Right renal pelvis (tissue), 4 donors: ENCODE data around the gene NINL. TPM values are rescaled to one million over a fixed set of nuclear protein-coding genes. Genes with fewer than 3 reads are reported as not detected.
"Not testable (repeated sequence)": the region's sequence is repeated elsewhere in the genome, so short reads cannot be mapped to it uniquely, and the experiment has no call there.

Experiments
- DNase-seq, 4 donors: peaks; one replicate each; pipeline ENCODE4 v3.0.0-alpha.2; 2013; ENCODE audit warnings: low read depth in 4 of 4, low spot score in 3 of 4, missing footprints in 1 of 4
- polyA plus RNA-seq, 4 donors: library from polyadenylated mRNA; unstranded; fragments of 120-200 nt; gene quantifications; one replicate each; pipeline ENCODE4 v1.2.1, GENCODE V29; 2013; ENCODE audit not compliant: insufficient read length in 4 of 4

NINL gene
- polyA plus RNA-seq = 10 to 100 TPM; 35.5 to 45.0 (median 40.0) TPM

DNA sequence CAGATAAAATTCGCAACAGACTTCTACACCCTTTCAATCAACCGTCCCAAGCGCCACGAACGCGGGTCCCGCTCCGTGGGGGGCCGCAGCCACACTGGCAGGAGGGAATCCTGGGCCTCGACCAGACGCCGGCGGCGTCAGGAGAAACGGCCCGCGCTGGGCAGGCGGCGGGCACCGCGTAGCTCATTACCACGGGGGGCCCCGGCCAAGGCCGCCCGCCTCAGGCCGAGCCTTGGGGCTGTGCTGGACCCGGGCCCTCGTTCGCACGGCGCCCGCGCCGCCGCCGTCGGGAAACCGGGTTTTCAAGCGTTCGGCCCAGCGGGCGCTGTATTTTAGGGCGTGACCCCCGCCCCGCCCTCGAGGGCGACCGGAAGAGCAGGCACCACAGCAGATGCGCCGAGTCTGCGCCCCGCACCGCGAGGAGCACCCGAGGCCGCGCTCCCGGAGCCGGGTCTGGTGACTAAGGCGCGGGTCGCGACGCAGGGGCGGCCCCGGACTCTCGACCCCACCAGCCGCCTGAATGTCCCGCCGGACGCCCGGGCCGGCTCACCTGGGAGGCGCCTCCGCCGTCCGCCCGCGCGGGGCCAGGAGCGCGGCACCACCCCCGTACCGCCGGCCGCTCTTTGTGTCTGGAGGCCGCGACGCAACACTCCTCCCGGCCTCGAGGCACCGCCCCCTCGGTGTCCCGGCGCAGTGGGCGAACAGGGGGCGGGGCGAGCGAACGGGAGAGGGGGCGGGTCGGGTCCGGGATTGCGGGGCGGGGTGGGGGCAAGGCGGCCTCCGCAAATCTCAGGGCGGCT lies at the start of gene NINL:
Gene NINL, minus strand, starts transcription at position 627 of the 800 bp plus-strand sequence. CDS start 58,944 bp downstream, outside the sequence.
- peak; percentile 38 to 56 (median 52) for DNase-seq

DNA sequence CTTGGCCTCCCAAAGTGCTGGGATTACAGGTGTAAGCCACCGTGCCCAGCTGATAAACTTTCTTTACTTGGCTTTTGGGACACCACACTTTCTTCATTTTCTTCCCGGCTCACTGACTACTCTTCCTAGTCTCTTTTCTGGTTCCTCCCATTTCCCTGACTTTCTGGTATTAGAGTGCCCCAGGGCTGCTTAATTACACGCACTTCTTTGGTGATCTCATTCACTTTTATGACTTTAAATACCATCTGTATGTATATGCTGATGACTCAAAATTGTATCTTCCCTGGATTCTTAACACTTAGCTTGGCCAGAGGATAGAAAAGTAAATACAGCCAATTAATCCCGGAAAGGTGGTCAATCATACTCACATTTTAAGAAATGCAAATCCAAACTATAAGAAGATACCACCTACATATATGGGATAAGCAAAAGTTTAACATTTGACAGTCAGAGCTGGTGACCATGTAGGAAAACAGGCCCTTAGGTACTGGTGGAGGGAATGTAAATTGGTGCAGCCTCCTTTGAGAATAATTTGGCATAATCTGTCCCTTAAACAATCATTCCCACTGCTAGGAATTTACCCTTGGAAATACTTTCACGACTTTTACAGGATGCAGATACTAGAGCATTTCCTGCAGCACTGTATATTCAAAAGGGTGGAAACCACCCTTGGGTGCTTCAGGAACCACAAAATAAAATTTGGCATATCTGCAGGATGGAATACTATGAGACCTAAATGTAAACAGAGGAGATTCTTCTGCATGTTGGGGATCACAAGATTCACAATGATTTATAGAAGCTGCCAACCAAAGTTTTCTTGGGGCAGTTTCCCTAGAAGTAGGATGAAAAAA lies 47.8 kb upstream of the NINL start:
- no peak for DNase-seq

DNA sequence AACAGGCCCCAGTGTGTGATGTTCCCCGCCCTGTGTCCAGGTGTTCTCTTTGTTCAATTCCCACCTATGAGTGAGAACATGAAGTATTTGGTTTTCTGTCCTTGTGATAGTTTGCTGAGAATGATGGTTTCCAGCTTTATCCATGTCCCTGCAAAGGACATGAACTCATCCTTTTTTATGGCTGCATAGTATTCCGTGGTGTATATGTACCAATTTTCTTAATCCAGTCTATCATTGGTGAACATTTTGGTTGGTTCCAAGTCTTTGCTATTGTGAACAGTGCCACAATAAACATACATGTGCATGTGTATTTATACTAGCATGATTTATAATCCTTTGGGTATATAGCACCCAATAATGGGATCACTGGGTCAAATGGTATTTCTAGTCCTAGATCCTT lies 45.3 kb upstream of the NINL start:
- not testable (repeated sequence) for DNase-seq

DNA sequence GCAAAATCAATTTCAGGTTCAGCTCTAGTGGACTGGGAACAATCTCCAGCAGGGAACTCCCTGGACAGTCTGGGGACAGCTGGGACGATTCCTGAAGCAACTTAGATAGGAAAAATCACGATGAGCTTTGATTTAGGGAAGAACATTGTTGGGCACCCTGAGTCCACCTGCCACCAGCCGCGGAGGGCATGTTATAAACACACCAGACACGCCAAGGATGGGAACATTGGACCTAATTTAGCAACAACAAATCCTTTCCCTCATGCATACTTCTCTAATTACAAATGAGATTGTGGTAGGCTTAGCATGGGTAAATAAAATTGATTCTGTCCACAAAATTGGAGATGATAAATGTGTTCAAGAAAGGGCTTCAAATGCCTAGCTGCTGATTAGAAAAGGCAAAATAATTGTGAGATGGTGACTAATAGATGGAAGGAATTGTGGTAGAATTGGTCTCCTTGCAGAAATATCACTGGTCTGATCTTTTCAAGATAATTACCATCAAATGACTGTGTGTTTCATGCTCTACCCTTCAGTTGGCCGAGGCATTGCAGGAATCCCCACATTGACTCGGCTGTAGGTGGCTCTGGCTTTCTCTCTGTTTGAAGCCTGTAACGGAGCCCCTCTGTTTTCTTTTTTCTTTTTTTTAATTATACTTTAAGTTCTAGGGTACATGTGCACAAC lies 44.6 kb upstream of the NINL start:
- DNase-seq = no peak

DNA sequence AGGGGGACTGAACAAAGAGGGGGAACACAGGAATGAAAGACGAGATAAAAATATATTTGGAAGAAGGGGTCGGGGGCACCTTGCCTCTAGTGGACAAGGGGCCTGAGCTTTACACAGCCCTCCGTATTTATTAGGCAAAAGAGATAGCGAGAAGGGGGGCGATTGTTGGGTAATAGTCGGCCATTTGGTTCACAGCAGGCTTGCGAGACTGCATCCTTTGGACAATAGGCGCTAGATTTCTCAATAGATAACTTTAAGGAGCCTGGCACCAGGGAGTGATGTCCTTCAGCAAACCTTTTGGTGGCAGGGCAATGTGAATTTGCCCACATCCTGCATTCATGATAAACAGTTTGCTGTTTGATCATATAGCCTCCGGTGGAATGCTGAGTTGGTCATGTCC lies 41.4 kb upstream of the NINL start:
- DNase-seq = no peak

DNA sequence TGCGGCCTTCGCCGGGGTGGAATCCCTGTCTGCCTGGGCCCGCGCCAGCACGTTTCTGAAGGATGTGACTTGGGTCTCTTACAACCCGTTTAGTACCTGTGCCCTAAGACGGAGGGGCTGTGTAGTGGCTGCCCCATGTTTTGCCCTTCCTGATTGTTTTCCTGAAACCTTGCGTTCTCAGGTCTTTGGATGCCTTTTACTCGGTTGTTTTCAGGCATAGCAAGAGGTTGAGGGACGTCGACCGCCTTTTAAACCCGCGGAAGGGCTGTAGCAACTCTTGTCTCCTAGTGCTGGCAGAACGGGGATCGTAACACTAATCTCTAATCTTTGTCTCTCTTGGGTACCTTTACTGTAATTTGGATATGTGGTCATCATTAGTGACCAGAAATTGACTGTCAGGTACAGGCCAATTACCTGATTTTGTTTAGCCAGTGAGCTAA lies 39.2 kb upstream of the NINL start:
- DNase-seq = peak in 1 of 4 donors; percentile 10

DNA sequence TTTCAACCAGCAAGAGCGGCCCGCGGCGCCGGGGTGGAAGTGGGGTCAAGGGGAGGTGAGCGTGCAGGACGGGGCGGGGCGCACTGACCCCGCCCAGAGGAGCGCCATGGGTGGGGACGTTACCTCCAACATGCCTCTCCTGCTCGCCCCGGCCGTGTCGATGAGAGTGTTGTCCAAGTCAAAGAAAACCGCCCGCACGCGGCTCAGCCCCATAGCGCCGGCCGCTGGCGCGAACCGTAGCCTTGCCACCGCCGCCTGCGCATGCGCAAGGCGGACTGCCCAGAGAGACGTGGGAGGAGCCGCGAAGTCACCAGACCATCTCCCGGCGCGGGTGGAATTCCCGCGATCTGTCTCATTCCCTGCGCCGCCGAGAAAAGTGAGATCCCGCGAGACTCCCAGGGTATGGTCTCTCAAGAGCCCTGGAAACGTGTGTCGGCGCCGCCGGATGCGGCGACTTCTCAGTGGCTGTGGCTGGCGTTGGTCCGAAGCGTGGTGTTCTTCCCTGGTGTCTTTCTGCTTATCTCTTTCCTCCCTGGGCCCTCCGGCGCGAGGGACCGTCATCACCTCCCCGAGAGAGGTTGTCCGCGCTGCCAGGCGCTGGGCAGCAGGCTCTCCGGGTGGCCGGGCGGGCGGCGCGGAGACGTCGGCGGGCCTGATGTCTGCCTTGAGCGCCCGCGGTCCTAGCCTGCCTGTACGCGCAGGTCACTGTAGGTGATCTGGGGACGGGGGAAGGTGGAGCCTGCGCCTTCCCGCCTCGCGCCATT lies 38.6 kb upstream of the NINL start, which contains the start of gene NANP:
Gene NANP, minus strand, starts transcription at position 279 of the 764 bp plus-strand sequence. Its CDS starts 66 bp downstream, at position 213.
- DNase-seq = peak; percentile 92 to 96 (median 95)

DNA sequence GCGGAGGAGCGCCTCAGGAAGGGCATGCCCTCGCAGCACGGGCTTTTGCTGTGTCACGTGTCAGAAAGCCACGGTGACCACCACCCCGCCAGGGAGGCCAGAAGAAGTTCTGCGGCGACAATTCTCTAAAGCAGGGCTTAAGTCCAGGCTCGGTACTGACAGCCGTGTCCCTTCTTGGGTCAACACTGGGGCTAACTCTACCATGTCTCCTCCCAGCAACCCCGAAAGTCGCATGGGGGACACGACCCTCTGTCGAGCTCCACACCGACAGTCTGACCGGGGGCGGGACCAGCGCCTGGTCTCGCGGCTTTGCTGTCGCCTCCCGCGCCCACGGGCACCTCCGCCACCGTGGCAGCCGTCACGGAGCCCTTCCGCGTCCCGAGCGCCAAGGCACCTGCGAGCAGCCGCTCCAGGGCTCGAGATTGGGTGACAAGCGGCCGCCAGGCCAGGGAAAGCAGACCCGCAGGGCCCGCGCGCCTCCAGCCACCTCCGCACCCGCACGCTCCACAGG lies 37.9 kb upstream of the NINL start:
- peak in 3 of 4 donors; percentile 10 to 30 (median 28) for DNase-seq

DNA sequence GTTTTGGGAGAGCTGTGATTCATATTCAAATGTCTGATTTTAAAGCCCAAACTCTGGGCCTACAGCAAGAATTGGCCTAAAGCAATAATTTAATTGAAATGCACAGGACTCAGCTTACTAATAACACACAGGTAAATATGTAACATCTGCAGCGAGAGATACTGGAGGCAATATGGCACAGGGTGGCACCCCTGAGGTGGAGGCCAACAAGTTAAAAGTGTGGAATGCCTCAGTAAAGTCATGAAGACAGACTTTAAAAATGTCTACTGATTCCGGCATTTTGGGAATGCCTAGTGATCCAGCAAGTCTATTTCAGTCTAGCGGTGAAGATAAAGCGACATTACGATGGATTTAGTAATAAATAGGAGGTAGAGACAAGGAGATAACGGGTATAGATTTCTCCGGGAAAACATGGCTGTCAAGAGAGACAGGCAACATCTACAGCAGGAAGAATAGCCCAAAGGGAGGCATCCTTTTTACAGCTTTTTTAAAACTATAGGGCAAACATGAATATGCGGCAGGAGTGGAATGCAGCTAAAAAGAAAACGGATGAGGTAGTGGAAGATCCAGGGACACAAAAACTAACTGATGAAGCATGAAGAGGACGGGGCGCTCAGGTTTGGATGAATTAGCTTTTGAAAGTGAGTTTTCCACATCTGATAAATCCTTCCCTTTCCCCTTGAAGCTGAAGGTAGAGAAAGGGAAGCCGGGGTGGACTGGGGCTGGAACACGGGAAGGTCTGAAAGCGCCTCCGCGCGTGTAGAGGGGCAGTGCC lies 37.3 kb upstream of the NINL start:
- DNase-seq = peak in 2 of 4 donors; percentile 6 to 28

DNA sequence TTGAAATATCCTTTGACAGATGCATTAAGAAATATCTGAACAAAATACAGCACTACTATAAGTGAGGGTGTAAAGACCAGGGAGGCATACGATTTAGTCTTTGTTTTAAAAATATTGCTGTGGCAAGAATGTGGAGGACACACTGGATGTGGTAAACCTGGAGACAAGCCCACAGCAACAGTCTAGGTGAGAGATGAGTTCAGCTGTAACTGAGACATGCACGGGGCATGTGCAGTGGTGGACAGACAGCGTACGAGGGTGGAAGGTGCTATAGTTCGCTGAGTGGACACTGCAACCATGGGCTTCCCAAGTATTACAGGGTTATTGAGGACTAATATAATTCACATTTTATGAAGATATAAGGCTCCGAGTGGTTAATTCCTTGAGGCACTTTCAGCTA lies 36.7 kb upstream of the NINL start:
- no peak for DNase-seq

DNA sequence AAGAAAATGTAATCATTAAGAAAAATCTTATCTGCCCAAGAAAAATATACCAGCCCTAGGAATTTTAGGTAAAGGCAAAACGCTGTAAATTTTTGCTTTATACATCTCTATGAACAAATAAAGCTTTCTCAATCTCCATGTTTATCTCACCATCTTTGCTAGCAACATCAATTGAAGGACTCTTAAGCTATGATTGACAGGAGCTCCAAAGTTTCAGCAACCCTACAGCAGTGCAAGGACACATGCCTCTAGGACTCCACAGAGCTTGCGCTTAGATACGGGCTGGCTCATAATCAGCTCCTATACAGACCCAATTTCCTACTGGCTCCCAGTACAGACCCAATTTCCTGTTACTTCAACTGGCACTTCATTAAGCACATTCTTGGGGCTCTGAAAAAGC lies 34.2 kb upstream of the NINL start:
- no peak for DNase-seq

DNA sequence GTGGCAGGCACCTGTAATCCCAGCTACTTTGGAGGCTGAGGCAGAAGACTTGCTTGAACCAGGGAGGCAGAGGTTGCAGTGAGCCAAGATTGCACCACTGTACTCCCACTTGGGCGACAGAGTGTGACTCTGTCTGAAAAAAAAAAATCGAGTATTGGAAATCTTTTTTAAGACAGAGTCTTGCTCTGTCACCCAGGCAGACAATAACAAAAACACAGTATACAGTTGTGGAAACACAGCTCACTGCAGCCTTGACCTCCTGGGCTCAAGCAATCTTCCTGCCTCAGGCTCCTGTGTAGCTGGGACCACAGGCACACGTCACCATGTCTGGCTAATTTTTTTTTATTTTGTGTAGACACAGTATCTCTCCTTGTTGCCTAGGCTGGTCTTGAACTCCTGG lies 23.4 kb upstream of the NINL start:
- DNase-seq = no peak

DNA sequence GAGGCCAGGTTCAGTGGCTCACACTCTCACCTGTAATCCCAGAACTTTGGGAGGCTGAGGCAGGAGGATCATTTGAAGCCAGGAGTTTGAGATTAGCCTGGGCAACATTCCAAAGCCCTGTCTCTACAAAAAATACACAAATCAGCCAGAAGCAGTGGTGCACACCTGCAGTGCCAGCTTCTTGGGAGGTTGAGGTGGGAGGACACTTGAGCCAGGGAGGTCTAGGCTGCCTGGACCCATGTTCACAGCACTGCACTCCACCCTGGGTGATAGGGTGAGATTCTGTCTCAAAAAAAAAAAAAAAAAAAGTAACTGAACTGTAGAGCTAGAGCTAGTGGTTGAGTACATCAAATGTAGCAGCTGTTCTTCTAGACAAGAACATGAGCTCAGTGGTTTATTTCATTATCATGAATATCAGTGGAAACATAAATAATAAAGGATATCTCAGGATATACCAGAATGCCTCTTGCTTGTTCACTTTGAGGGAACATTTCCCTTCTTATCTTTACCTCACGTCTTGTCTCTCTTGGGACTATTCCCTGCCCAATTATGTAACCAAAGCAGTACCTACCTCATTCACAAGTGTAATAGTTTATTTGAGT lies 20.9 kb upstream of the NINL start:
- DNase-seq = no peak

DNA sequence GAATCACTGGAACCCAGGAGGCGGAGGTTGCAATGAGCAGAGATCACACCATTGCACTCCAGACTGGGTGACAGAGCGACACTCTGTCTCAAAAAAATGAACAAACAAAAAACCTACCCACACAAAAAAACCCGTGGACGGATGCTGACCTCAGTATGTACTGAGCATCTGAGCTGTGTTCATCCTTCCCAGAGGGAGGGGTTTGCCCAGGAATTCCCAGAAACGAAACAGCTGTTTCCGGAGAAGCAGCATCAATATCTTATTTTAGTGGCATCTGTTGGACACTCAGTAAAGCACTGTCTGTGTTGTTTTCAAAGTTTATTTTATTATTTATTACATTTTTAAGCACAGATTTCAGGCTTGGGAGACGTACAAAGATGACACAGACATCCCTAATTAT lies 19.8 kb upstream of the NINL start:
- no peak for DNase-seq

DNA sequence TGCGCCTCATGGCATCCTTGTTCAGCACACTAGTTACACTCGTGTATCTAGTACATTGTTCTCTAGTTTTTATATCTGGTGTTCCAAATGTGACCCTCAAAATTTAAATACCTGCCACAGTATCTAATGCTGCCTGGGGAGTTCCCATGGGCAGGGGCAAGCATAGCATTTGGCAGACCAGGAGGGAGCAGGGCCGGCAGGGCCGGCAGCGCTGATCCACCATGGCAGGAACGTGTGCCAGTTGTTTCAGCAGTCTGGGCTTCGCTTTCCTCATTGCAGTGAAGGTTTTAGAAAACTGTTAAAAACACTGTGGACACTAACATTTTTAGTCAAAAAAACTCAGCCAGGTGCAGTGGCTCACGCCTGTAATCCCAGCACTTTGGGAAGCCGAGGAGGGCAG lies 19.3 kb upstream of the NINL start:
- DNase-seq = no peak

DNA sequence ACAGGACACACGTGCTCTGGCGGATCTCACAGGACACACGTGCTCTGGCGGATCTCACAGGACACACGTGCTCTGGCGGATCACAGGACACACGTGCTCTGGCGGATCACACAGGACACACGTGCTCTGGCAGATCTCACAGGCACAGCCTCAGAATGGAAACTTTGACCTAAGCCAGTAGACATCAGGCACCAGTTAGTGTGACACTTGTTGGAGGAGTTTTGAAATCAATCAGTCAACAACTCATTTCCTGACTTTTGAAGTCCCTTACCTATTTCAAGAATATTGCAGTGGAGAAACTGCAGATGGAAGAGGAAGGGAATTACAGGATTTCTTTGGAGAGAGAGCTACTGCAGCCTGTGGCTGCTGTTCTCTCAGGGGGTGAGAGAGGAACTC lies 17.6 kb upstream of the NINL start:
- DNase-seq = not testable (repeated sequence)

DNA sequence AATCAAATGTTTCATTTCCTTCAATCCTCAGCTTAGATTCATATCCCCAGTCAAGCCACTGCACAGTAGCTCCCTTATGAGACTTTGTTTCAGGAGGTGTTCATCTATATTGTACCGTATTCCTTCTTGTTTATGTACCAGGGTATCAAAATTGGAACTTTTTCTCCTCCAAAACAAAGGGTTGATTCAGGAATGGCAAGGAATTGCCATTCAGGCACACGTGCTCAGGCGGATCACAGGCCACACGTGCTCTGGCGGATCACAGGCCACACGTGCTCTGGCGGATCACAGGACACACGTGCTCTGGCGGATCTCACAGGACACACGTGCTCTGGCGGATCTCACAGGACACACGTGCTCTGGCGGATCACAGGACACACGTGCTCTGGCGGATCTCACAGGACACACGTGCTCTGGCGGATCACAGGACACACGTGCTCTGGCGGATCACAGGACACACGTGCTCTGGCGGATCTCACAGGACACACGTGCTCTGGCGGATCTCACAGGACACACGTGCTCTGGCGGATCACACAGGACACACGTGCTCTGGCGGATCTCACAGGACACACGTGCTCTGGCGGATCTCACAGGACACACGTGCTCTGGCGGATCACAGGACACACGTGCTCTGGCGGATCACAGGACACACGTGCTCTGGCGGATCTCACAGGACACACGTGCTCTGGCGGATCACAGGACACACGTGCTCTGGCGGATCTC lies 17.0 kb upstream of the NINL start:
- not testable (repeated sequence) for DNase-seq

DNA sequence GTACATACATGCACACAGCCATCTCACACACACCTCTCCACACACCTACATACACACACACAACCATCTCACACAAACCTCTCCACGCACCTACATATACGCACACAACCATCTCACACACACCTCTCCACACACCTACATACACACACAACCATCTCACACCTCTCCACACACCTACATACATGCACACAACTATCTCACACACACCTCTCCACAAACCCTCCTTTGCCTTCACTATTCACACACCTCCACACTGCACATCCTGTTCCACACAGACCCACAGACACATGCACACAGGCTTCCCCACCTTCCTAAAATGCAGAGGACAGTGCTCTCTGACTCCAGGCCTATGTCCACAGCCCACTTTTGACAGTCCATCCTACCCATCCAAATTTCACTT lies 16.3 kb upstream of the NINL start:
- no peak for DNase-seq
